Suprapubic skin (tissue), 4 donors: Measurements from ENCODE around the gene GPR149.

Experiments used
- POLR2A ChIP-seq, 2 donors: fragments of 450-650 bp; IDR thresholded peaks; one replicate each; pipeline ENCODE4 v1.6.1; 2017; ENCODE audit warnings: antibody characterized with exemption in 2 of 2, mild to moderate bottlenecking in 2 of 2, moderate library complexity in 2 of 2
- POLR2AphosphoS5 ChIP-seq, 3 donors: sonication (generic); formaldehyde crosslinking; IDR thresholded peaks; one replicate each; pipeline ENCODE4 v1.6.1; 2017; ENCODE audit warnings: antibody characterized with exemption in 3 of 3
- TF ChIP-seq, protein P1 (sequence below), 2 donors: fragments of 200-600 bp in 1 of 2; fragments of 450-650 bp in 1 of 2; sonication (generic) in 1 of 2; IDR thresholded peaks; one replicate each; pipeline ENCODE4 v1.5.1; 2016 to 2019; ENCODE audit warnings: antibody characterized with exemption in 2 of 2, mild to moderate bottlenecking in 1 of 2, moderate library complexity in 1 of 2

DNA sequence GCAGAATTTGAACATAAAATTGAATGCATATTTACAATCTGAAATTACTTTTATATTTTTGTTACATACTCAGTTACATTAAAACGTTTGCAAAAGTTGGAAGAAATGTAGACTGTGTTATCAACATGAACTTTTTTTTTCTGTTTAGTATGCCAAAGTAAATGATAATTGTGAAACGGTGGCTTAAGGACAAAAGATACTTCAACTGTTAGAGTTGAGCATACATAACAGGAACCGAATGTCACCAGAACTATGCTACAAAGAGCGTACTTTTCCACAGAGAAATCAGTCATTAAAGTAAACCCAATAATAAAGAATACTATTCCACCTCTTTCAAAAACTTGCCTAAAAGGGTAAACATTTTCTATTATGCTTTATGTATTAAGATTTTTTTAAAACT is 91.4 kb downstream of the GPR149 start:
- TF ChIP-seq, protein P1, sequence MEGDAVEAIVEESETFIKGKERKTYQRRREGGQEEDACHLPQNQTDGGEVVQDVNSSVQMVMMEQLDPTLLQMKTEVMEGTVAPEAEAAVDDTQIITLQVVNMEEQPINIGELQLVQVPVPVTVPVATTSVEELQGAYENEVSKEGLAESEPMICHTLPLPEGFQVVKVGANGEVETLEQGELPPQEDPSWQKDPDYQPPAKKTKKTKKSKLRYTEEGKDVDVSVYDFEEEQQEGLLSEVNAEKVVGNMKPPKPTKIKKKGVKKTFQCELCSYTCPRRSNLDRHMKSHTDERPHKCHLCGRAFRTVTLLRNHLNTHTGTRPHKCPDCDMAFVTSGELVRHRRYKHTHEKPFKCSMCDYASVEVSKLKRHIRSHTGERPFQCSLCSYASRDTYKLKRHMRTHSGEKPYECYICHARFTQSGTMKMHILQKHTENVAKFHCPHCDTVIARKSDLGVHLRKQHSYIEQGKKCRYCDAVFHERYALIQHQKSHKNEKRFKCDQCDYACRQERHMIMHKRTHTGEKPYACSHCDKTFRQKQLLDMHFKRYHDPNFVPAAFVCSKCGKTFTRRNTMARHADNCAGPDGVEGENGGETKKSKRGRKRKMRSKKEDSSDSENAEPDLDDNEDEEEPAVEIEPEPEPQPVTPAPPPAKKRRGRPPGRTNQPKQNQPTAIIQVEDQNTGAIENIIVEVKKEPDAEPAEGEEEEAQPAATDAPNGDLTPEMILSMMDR (IDR thresholded peaks at IDR 0.05): no peak
- TF ChIP-seq POLR2A (IDR thresholded peaks at IDR 0.05): no peak
- no peak for TF ChIP-seq POLR2AphosphoS5 (IDR thresholded peaks at IDR 0.05)
